T-cell (primary cell): Measurements from ENCODE around the gene HNRNPA0. TPM values are rescaled to one million over a fixed set of nuclear protein-coding genes. Genes with fewer than 3 reads are reported as not detected.

ENCODE experiments used
- ATAC-seq, 4 experiments: fragments of 200-7000 bp in 3 of 4; fragments of 150-1000 bp in 1 of 4; cut with Tn5 transposase; replicated peaks in 1 of 4; 1 replicate in 3 of 4; 2 replicates in 1 of 4; pipeline ENCODE4 v1.10.0; 2021; ENCODE audit warnings: moderate library complexity in 3 of 4, mild to moderate bottlenecking in 2 of 4, moderate number of reproducible peaks in 1 of 4
- CTCF ChIA-PET, 2 donors: fragments of 300-600 bp; sonication (Branson Sonifier 250); formaldehyde crosslinking; loops; one replicate each; lab custom pipeline; 2022; ENCODE audit warnings: antibody characterized with exemption in 2 of 2; lab: Charles Lee
- POLR2A ChIA-PET, 2 donors: fragments of 300-600 bp; sonication (Branson Sonifier 250); formaldehyde crosslinking; loops; one replicate each; lab custom pipeline; 2022; ENCODE audit warnings: antibody characterized with exemption in 2 of 2; lab: Charles Lee
- DNase-seq, 35 experiments: peaks; one replicate each; pipeline versions ENCODE4 v3.0.0 to v3.0.0-alpha.2; 2013 to 2023
- H3K27ac ChIP-seq: one replicate; pipeline ENCODE4 v1.5.1; 2013; ENCODE audit warnings: low read length
- H3K27me3 ChIP-seq, 2 experiments: replicated peaks in 1 of 2; 1 replicate in 1 of 2; 2 replicates in 1 of 2; pipeline versions ENCODE4 v1.6.1 to v1.7.0; 2013; ENCODE audit warnings: low read length in 1 of 2, mixed read lengths in 1 of 2; ENCODE audit not compliant: control insufficient read depth in 2 of 2, insufficient read depth in 2 of 2; ENCODE audit errors: extremely low read depth in 1 of 2
- H3K36me3 ChIP-seq, 2 donors: 1 replicate in 1 of 2; 2 replicates in 1 of 2; pipeline versions ENCODE4 v1.6.1 to v1.7.0; 2013; ENCODE audit warnings: low read length in 1 of 2; ENCODE audit not compliant: control insufficient read depth in 2 of 2, insufficient read depth in 1 of 2; ENCODE audit errors: extremely low read depth in 1 of 2
- H3K4me1 ChIP-seq, 2 experiments: 1 replicate in 1 of 2; 2 replicates in 1 of 2; pipeline versions ENCODE4 v1.6.1 to v1.7.0; 2013; ENCODE audit warnings: low read length in 2 of 2, mixed read lengths in 1 of 2; ENCODE audit not compliant: insufficient read depth in 2 of 2, control insufficient read depth in 1 of 2; ENCODE audit errors: extremely low read depth in 1 of 2
- H3K4me3 ChIP-seq, 2 donors: 1 replicate in 1 of 2; 2 replicates in 1 of 2; pipeline versions ENCODE4 v1.5.1 to v1.7.0; 2013; ENCODE audit warnings: mild to moderate bottlenecking in 2 of 2, low read length in 1 of 2, moderate library complexity in 1 of 2; ENCODE audit not compliant: control insufficient read depth in 1 of 2; ENCODE audit errors: extremely low read depth in 1 of 2
- H3K9me3 ChIP-seq: 2 replicates; pipeline ENCODE4 v1.7.0; 2013
- H3K27ac Mint-ChIP-seq, 2 donors: one replicate each; pipeline ENCODE4 v1.8.0; 2020 to 2021; ENCODE audit warnings: mild to moderate bottlenecking in 2 of 2, mixed read lengths in 2 of 2
- H3K27me3 Mint-ChIP-seq, 2 donors: one replicate each; pipeline ENCODE4 v1.8.0; 2021 to 2022; ENCODE audit warnings: mixed read lengths in 2 of 2
- H3K36me3 Mint-ChIP-seq: one replicate; pipeline ENCODE4 v1.8.0; 2021; ENCODE audit warnings: mixed read lengths
- H3K4me1 Mint-ChIP-seq, 3 donors: one replicate each; pipeline ENCODE4 v1.8.0; 2020 to 2022; ENCODE audit warnings: mixed read lengths in 3 of 3, mild to moderate bottlenecking in 1 of 3
- H3K4me3 Mint-ChIP-seq, 3 donors: one replicate each; pipeline ENCODE4 v1.8.0; 2020 to 2022; ENCODE audit warnings: mild to moderate bottlenecking in 3 of 3, mixed read lengths in 3 of 3, moderate library complexity in 3 of 3
- H3K9me3 Mint-ChIP-seq, 3 donors: one replicate each; pipeline ENCODE4 v1.8.0; 2020 to 2022; ENCODE audit warnings: mixed read lengths in 3 of 3
- WGBS: methylation state at CpG from one replicate; pipeline ENCODE4 v1.1.5; 2013; ENCODE audit warnings: missing lambda C conversion rate; ENCODE audit not compliant: insufficient coverage; 5-methylcytosine and 5-hydroxymethylcytosine counted together
- total RNA-seq, 35 experiments: library from RNA in 6 of 35; stranded (reverse) in 6 of 35; fragments of 120-200 nt in 1 of 35; gene quantifications; one replicate each; pipeline versions ENCODE4 v1.2.1 to v1.2.4 and lab custom pipeline; 2013 to 2026

Gene HNRNPA0
- total RNA-seq, 5 donors from 2014 or later (not counting 1 experiment from before 2014, with no cell fraction given), result 30.3 to 41.4 (median 32.7) TPM

DNA sequence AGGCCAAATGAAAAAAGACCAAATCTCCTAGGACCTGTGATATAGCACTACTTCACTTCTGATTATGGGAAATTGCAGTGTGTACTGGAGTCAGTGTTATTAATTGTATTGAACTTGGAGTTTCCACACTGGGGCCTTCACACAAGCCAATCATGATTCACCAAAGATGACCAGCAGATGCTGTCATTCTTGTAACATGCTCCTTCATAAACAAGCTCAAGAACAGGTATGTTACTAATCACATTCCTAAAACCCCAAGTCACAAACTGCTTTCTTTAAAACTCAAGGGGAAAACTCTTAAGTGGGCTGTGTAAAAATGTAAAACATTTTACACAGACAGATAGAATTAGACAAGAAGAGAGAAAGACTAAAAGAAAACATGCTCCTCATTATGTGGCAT, 23.8 kb downstream of the HNRNPA0 start:
- no peaks in the 10 kb centered on the region for H3K9me3 Mint-ChIP-seq
- Histone ChIP-seq H3K4me1 (peaks cover 17 to 26% of the 10 kb centered on the region in 2 experiments), H3K27me3 (no peaks in the 10 kb centered on the region), H3K36me3 (no peaks in the 10 kb centered on the region), H3K4me3 (no peak overlapping the region), H3K9me3 (no peaks in the 10 kb centered on the region), H3K27ac (no peak overlapping the region)
- DNase-seq (no peak), ATAC-seq (no peak)
- peaks cover 9% of the 10 kb centered on the region for H3K36me3 Mint-ChIP-seq
- ChIA-PET CTCF (interaction anchor here in 1 of 2 donors (3.9 kb wide), 1 partner anchor 12 kb away, joined by 23 read pairs; no protein-coding TSS in a partner anchor), POLR2A (interaction anchor here in 1 of 2 donors (0.8 kb wide), 1 partner anchor 97 kb away, joined by 3 read pairs; no protein-coding TSS in a partner anchor)
- H3K27ac Mint-ChIP-seq, result no peak overlapping the region
- no peak overlapping the region for H3K4me3 Mint-ChIP-seq
- H3K27me3 Mint-ChIP-seq, result no peaks in the 10 kb centered on the region
- peaks cover 9 to 21% (median 11%) of the 10 kb centered on the region in 3 donors for H3K4me1 Mint-ChIP-seq

DNA sequence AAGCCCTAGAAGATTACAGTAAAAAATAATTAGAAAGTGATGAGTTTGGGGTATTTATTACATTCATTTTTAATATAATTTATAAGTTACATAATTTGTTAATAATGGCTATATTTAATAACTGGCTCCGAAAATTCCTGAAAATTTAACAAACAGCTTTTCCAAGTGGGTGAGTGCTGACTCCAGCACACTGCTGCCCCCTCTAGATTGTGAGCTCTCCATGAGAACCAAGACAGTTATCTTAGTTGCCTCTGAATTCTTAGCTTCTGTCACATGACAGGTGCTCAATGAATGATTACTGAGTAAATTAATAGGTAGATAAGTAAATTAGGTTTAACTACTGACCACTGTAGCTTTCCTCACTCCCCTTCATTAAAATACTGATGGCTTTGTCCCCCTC, 26.1 kb downstream of the HNRNPA0 start:
- ChIA-PET CTCF (interaction anchor here in 1 of 2 donors (1.5 kb wide), 1 partner anchor 68 kb away, joined by 6 read pairs; no protein-coding TSS in a partner anchor), POLR2A (no interaction called here)
- ATAC-seq (no peak), DNase-seq (no peak)
- Histone ChIP-seq H3K27me3 (no peaks in the 10 kb centered on the region), H3K4me3 (no peak overlapping the region), H3K36me3 (no peaks in the 10 kb centered on the region), H3K9me3 (no peaks in the 10 kb centered on the region), H3K27ac (no peak overlapping the region), H3K4me1 (peaks cover 0 to 15% of the 10 kb centered on the region in 2 experiments)
- Mint-ChIP-seq H3K9me3 (no peaks in the 10 kb centered on the region), H3K4me3 (no peak overlapping the region), H3K4me1 (peaks cover 9 to 21% (median 11%) of the 10 kb centered on the region in 3 donors), H3K27ac (no peak overlapping the region), H3K36me3 (peaks cover 9% of the 10 kb centered on the region), H3K27me3 (no peaks in the 10 kb centered on the region)
- WGBS, result no CpG with 5 or more reads among the region's 1 CpG

DNA sequence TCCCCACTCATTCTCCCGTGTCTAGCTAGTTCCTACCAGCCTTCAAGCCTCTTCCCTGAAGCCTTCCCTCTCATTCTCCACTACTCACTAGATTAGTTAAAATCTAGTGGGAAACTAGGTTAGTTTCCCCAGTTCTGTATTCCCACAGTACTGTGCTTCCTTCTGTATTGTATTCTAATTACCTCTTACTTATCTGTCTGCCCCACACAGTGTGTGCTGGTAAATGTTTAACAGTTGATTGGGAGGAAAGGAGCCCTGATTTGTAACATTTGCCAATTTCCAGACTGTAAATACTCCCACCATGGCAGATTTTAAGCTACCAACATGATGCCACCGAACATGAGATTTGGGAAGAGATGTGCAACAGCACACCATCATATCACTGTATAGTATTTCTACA, 26.5 kb downstream of the HNRNPA0 start:
- Mint-ChIP-seq H3K27ac (no peak overlapping the region), H3K4me1 (peaks cover 9 to 21% (median 11%) of the 10 kb centered on the region in 3 donors), H3K27me3 (no peaks in the 10 kb centered on the region), H3K36me3 (peaks cover 9% of the 10 kb centered on the region), H3K4me3 (no peak overlapping the region), H3K9me3 (no peaks in the 10 kb centered on the region)
- Histone ChIP-seq H3K36me3 (no peaks in the 10 kb centered on the region), H3K27me3 (no peaks in the 10 kb centered on the region), H3K9me3 (no peaks in the 10 kb centered on the region), H3K4me3 (no peak overlapping the region), H3K4me1 (peaks cover 0 to 13% of the 10 kb centered on the region in 2 experiments), H3K27ac (no peak overlapping the region)
- ChIA-PET CTCF (interaction anchor here in 1 of 2 donors (1.5 kb wide), 1 partner anchor 67 kb away, joined by 6 read pairs; no protein-coding TSS in a partner anchor), POLR2A (no interaction called here)
- DNase-seq (no peak), ATAC-seq (no peak)
- WGBS, result no CpG with 5 or more reads among the region's 2 CpGs

DNA sequence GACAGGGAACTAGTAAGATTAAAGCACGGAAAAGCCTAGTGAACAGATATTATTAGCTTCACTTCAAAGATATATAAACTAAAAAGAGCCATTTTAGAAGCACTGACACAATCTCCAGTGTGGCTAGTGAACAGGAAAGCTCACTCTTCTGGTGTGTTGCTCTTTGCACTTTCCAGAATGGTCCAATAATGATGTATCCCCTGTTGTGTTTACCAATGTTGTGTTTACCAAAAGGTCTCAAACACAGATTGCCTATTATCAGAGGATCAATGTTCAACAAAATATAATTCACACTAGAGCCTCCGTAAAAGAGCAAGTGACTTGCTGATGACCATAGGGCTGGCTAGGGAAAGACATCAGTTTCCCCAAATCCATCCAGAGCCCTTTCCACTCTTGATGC, 29.9 kb downstream of the HNRNPA0 start:
- WGBS, result 100% methylated on average over 1 of the region's 2 CpGs
- CTCF ChIA-PET, result no interaction called here
- H3K4me1 Mint-ChIP-seq, result peaks cover 8 to 12% (median 11%) of the 10 kb centered on the region in 3 donors

DNA sequence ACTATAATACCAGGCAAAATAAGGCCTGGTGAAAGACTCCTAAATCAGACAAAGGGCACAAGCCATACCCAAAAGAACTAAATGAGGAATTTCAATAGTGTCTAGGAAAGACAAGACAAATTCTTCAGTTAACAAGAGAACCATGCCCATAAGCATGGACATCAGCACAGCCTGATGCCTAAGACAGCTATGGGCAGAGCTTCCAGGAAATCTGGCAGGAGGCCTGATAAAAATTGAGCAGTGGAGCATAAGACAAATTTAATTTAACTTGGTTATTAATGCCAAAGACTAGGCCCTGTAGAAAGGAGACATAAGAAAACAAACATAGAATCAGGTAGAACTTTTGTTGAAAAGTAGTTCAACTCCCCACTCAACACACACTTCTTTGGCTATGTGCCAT, 35.6 kb downstream of the HNRNPA0 start:
- DNase-seq (no peak), ATAC-seq (no peak)
- H3K9me3 Mint-ChIP-seq, result peaks cover 5 to 9% (median 8%) of the 10 kb centered on the region in 3 donors
- H3K27ac Mint-ChIP-seq, result no peak overlapping the region
- Histone ChIP-seq H3K27me3 (no peaks in the 10 kb centered on the region), H3K9me3 (peaks cover 2% of the 10 kb centered on the region), H3K4me1 (peaks cover 0 to 2% of the 10 kb centered on the region in 2 experiments), H3K36me3 (peaks cover 8 to 11% of the 10 kb centered on the region in 2 donors), H3K4me3 (no peak overlapping the region), H3K27ac (no peak overlapping the region)
- no peaks in the 10 kb centered on the region for H3K27me3 Mint-ChIP-seq
- H3K4me3 Mint-ChIP-seq, result no peak overlapping the region
- H3K4me1 Mint-ChIP-seq, result peaks cover 4 to 16% (median 11%) of the 10 kb centered on the region in 3 donors
- peaks cover 45% of the 10 kb centered on the region for H3K36me3 Mint-ChIP-seq
- CTCF ChIA-PET, result no interaction called here
- POLR2A ChIA-PET, result no interaction called here

More for the DNA sequence above, 29.9 kb downstream of the HNRNPA0 start:
- H3K4me1 ChIP-seq, result peaks cover 0 to 3% of the 10 kb centered on the region in 2 experiments
- H3K9me3 Mint-ChIP-seq, result no peaks in the 10 kb centered on the region
- H3K27ac Mint-ChIP-seq, result no peak overlapping the region
- POLR2A ChIA-PET, result interaction anchor here in 1 of 2 donors (0.6 kb wide), 1 partner anchor 63 kb away, joined by 4 read pairs; no protein-coding TSS in a partner anchor
- no peak overlapping the region for H3K4me3 ChIP-seq
- H3K27me3 Mint-ChIP-seq, result no peaks in the 10 kb centered on the region
- ATAC-seq, result no peak
- H3K27me3 ChIP-seq, result no peaks in the 10 kb centered on the region
- no peak overlapping the region for H3K4me3 Mint-ChIP-seq
- peaks cover 3 to 7% of the 10 kb centered on the region in 2 donors for H3K36me3 ChIP-seq
- H3K27ac ChIP-seq, result no peak overlapping the region
- peaks cover 10% of the 10 kb centered on the region for H3K36me3 Mint-ChIP-seq
- DNase-seq, result no peak
- H3K9me3 ChIP-seq, result no peaks in the 10 kb centered on the region

DNA sequence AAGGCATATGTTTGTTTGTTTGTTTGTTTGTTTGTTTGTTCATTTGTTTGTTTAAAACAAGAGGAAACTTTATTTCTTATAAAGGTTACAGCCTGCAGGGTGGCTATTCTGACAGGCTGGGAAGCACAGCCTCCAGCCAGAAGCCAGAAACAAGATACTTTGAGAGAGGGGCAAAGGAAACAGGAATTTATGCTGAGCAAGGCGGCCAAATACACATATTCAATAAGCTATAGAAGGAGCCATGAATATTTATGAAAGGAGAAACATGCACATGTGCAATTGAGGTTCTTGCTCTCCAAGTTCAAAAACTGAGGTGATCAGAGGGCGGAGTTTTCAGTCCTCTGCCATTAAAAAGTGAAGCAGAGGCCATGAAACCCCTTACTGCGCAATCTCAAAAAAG, 37.8 kb downstream of the HNRNPA0 start:
- Histone ChIP-seq H3K36me3 (peaks cover 8 to 11% of the 10 kb centered on the region in 2 donors), H3K4me1 (no peaks in the 10 kb centered on the region), H3K27ac (no peak overlapping the region), H3K27me3 (no peaks in the 10 kb centered on the region), H3K9me3 (peaks cover 3% of the 10 kb centered on the region), H3K4me3 (no peak overlapping the region)
- peaks cover 4 to 10% (median 7%) of the 10 kb centered on the region in 3 donors for H3K4me1 Mint-ChIP-seq
- no peak overlapping the region for H3K27ac Mint-ChIP-seq
- DNase-seq (no peak), ATAC-seq (no peak)
- peaks cover 61% of the 10 kb centered on the region for H3K36me3 Mint-ChIP-seq
- POLR2A ChIA-PET, result no interaction called here
- H3K27me3 Mint-ChIP-seq, result no peaks in the 10 kb centered on the region
- H3K9me3 Mint-ChIP-seq, result peaks cover 5 to 15% (median 13%) of the 10 kb centered on the region in 3 donors
- WGBS, result 100% methylated on average over 2 of the region's 3 CpGs
- no peak overlapping the region for H3K4me3 Mint-ChIP-seq
- CTCF ChIA-PET, result no interaction called here
